GM18907 (cell line): ENCODE results near the gene APLP2.
"Not testable (repeated sequence)": the region's sequence is repeated elsewhere in the genome, so short reads cannot be mapped to it uniquely, and the experiment has no call there.

Source experiments
- ATAC-seq: cut with Tn5 transposase; IDR thresholded peaks from one replicate; pipeline ENCODE4 v1.9.1; 2021; ENCODE audit warnings: mild to moderate bottlenecking, moderate library complexity; ENCODE audit not compliant: unreplicated experiment

The APLP2 gene

GRCh38 chr11:130187096-130187495, 117.4 kb downstream of the APLP2 start:
- ATAC-seq, result no peak

DNA sequence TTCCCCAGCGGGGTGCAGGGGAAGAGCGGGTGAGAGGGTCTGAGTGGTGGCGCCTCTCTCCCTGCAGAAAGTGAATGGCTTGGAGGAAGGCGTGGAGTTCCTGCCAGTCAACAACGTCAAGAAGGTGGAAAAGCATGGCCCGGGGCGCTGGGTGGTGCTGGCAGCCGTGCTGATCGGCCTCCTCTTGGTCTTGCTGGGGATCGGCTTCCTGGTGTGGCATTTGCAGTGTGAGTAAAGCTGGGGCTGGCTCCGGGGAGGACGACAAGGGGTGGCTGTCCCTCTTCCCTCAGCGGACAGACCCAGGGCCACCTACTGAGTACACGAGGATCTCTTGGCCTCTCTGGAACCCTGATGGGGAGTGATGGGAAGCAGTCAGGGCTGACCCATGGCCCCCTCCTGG, 118.4 kb downstream of the APLP2 start:
- no peak for ATAC-seq

GRCh38 chr11:130188585-130189347, 119.1 kb downstream of the APLP2 start:
- no peak for ATAC-seq

GRCh38 chr11:130189492-130190210, 120.0 kb downstream of the APLP2 start:
- ATAC-seq, result no peak

DNA sequence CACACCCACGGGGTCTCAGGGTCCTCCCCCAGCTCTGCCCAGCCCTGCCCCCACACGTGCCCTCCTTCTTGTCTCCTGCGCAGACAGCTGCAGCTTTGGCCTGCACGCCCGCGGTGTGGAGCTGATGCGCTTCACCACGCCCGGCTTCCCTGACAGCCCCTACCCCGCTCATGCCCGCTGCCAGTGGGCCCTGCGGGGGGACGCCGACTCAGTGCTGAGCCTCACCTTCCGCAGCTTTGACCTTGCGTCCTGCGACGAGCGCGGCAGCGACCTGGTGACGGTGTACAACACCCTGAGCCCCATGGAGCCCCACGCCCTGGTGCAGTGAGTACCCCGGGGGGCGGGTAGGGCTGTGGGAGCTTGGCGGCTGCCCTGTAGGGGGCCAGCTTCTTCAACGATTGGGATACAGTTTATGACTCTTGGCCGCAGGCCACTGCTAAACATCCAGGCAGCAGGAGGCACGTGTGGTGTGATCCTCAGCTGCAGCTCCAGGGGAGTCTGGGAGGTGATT, 120.7 kb downstream of the APLP2 start:
- ATAC-seq, result no peak

DNA sequence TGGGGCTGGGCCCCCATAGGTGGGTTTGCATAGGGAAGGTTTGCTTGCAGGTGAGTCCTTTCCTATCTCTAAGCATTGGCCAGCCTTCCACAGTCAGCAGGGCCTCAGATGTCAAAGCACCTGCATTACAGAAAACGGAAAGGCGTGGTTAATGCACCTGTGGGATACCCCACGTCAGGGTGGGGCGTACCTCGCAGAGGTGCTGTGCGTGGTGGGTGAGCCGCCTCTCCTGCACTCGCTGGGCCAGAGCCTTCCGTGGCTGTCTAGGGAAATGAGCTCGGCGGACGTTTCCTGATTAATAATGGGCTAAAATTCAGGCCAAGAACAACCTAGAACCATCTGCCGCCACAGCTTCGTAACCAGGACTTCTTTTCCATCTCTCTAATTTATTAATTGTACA, 122.2 kb downstream of the APLP2 start:
- ATAC-seq, result no peak

DNA sequence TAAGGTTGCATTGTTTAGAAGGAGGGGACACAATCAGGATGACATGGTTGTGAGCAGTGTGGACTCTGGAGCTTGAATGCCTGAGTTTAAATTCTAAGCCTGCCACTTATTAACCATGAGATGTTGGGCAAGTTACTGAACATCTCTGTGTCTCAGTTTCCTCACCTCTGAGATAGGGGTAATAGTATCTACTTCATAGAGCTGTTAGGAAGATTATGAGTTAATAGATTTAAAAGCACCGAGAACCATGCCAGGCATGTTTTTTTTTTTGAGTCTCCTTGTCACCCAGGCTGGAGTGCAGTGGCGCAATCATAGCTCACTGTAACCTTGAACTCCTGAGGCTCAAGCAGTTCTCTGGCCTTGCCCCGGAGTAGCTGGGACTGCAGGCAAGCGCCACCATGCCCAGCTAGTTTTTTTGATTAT, 123.2 kb downstream of the APLP2 start:
- ATAC-seq, result no peak

DNA sequence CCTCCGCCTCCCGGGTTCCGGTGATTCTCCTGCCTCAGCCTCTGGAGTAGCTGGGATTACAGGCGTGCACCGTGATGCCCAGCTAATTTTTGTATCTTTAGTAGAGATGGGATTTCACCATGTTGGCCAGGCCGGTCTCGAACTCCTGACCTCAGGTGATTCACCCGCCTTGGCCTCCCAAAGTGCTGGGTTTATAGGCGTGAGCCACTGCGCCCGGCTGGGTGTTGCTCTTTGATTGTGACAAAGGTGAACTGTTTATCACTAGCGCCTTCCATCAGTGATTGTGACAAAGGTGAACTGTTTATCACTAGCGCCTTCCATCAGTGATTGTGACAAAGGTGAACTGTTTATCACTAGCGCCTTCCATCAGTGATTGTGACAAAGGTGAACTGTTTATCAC, 123.9 kb downstream of the APLP2 start:
- not testable (repeated sequence) for ATAC-seq
